Pons (tissue), 1 donor: Measurements from ENCODE around the gene KLHL40.
A peak's percentile ranks its signal among the peaks of the same experiment; 100 is the strongest.
"Not testable (repeated sequence)": the region's sequence is repeated elsewhere in the genome, so short reads cannot be mapped to it uniquely, and the experiment has no call there.

Experiments used
- DNase-seq: peaks from one replicate; pipeline ENCODE4 v3.0.0-alpha.2; 2016; ENCODE audit warnings: low spot score

KLHL40 gene

DNA sequence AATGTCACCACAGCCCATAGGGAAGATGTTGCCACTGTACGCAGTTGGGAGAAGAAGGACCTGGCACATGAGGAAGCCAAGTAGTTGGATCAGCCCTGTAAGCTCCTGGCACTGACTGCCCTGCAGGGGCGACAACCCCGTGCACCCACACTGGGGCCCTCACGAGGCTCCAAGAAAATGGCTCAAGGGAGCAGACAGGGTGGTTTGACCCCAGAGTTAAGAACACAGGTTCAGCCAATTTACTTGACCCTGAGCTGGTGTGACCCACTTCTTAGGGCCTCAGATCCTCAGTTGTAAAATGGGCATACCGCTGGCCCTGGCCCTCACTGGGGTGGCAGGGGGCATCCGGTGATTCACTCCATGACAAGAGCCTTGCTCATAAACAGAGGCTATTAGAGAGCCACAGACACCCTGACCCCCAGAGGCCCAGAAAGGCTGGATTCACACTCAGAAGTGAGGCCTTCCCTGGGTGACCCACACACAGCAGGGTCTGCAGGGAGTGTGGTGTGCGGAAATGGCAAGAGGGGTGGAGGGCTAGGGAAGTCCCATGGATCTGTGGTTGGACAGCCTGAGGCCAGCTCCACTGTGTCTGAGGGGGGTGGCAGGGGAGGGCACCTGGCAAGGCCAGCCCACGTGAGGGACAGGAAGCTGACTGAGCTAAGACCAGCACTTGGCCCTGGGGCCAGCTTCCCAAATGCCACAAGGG, 19.0 kb downstream of the KLHL40 start:
- no peak for DNase-seq

DNA sequence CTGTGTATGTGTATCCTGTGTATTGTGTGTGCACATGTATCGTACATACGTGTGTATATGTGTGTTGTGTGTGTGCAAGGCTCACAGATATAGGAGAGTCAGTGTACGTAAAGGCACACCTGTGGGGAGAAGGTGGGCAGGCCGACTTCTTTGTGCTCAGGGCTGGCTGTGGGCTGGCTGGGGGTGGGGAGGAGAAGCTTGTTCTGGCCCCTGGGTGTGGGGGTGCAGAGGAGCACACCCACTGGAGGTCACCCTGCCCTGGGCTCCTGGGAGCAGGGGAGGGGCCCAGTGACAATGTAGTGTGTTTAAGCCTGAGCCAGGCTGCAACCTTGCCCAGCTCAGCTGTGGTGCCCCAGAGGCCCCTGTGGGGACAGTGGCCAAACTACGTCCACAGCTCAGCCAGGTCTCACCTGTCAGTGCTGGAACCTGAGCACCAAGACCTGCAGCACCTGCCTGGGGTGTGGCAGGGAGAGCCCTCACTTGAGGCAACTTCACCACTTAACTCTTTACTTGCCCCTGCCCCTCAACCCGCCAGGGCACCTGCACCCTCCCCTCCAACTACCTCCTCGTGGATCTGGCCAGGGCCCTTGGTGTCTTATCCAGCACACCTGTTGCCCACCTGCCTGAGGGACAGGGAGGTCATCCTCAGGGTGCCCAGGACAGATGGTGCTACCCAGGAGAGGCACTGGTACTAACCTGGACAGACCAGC, 19.9 kb downstream of the KLHL40 start:
- DNase-seq = no peak

DNA sequence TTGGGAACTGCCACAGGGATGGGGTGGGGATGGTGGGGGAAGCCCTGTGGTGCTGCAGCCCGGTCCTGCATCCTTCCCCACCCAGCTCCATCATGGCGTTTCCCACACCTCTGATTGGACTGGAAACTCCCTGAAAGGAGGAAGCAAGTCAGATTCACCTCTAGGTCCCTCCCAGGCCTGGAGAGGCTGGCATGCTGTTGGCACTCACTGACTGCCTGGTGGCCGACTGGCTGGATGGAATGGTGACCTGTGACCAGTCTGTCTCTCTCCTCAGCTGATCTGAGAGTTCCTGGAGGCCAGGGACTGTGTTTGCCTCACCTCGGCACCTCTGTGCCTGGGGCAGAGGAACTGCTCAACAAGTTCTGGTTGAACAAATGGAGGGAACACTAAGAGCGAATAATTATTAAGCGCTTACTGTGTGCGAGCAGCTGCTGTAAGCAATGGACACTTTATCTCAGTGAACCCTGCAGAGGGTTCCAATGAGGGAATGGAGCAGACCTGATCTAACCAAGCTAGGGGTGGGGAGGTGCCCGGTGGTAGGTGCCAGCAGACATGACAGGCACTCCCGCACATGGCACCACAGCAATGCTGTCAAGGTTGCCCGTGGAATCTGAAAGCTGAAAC, 20.7 kb downstream of the KLHL40 start:
- no peak for DNase-seq

DNA sequence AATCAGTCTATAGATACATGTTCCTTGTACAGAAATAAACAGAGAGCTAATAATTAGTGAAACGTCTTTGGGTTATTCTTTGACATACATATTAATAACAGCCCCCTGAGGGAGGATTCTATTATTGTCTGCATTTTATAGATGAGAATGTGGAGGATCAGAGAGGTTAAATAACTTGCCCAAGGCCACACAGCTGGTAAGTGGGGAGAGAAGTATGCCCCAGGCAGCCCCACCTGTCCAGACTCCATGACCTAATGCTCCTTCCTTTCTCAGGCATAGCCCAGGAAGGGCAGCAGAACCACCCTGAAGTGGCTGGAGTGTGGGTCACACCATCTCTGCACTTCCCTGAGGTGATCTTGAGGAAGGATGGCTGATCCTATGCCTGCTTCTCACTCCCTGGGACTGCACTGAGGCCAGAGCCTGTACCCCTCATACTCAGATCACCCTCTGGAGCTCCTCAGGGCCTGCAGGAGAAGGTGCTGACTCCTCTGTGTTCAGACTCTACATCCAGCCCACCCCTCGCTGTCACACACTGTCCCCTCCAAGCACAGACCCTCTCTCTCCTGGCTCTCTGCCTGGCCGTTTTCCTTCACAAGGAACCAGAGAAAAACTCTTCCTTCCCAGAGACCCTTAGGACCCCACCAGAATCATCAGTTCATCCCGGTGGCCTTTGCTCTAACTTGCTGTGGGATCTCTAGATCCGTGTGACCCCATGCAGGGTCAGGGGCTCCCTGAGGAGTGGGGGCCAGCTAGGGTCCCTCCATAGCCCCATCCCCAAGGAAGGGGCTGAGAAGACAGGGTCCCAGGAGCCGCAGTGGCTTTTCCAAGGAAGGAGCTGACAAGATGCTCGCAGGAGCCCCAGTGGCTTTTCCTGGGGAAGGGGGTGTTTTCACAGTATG, 21.6 kb downstream of the KLHL40 start:
- no peak for DNase-seq

DNA sequence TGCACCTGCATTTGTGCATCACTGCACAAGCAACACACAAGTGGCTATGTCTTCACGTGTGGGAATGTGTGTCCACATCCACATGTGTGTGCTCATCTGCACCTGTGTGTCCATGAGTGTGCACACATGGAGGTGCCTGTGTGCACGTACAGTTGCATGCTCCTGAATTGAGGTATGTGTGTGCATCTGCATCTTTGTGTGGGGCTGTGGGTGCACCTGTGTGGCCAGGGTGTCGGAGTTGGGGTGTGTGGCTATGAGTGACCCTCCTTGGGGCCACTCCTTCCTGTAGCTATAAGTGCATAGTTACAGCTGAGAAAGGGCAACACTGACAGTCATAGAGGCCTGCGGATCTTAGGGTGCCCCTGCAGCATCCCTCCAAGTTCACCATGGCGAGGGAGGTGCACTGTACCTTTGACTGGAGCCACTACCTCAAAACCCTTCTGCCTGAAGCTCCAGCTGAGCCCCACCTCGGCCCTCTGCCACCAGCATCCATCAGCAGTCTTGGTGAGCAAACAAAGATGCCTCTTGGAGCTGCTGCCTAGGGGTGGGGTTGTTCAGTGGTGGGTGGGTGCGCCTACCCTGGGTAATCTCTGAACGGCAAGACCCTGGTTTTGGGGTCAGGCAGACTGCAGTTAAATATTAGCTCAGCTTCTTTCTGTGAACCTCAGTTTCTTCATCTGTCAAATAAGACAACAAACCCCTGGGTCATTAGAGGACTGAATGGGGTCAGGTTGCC, 22.5 kb downstream of the KLHL40 start:
- no peak for DNase-seq

DNA sequence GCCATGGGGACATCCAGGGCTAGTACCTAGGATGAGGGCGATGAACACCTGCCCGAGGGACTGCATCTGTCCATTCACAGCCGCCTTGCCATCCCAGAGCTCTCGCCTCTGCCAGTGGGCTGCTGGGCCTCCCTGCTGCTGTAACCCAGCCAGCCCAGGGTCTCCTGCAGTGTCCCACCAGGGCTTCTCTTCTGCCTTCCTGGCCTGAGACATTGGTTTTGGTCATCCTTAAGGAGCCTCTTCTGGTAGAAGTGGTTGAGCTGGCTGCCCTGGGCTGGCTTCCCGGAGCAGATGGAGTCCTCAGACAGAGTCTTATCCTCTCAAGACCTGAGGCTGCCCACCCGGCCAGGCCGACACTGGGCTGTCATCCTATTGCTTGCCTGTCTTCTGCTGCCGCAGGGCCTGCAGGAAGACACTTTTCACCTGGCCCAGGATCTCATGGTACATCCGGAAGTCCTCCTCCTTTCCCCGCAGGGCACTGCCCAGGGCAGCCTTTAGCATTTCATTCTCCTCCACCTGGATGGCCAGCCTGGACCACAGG, 23.3 kb downstream of the KLHL40 start:
- DNase-seq = no peak

DNA sequence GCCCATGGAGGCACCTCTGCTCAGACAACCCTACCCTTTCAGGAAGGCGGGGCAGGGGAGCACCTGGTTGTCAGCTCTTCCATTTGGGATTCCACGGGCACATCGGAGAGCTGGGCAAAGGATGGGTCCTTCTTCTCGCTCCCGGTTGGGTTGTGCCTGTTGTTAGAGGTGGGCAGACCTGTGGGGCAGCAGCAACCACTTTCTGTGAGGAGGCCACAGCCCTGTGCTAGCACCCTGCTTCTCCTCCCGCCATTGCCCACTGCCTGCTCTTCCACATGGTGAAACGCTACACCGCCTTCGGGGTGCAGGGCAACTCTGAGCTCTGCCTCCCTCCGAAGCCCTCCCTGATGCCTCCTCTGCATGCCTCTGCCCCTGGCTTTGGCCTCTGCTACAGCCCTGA, 24.3 kb downstream of the KLHL40 start:
- DNase-seq = no peak

DNA sequence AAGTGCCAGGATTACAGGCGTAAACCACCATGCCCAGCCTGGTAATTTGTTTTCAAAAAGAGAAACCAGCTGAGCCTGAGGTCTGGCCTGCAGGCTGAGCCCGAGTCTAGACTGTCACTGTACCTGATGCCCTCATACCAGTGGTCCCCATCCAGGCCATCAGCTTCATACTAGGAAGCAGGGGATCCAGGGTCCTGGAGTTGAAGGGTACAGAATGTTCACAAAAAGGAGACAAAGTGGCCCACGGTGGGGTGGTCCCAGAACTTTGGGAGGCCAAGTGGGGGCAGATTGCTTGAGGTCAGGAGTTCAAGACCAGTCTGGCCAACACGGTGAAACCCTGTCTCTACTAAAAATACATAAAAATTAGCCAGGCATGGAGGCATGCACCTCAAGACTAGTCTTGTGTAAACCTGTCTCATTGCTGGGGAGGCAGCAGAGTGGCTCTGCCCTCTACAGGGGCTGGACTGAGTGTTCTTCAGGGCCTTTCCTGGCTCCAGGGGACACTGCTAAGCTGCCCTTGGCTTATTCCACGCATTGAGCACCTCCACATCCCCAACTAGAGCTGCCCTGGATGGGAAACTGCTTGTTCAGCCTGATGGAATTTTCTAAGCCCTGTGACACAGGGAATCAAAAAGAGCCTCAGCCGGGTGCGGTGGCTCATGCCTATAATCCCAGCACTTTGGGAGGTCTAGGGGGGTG, 25.1 kb downstream of the KLHL40 start:
- no peak for DNase-seq

DNA sequence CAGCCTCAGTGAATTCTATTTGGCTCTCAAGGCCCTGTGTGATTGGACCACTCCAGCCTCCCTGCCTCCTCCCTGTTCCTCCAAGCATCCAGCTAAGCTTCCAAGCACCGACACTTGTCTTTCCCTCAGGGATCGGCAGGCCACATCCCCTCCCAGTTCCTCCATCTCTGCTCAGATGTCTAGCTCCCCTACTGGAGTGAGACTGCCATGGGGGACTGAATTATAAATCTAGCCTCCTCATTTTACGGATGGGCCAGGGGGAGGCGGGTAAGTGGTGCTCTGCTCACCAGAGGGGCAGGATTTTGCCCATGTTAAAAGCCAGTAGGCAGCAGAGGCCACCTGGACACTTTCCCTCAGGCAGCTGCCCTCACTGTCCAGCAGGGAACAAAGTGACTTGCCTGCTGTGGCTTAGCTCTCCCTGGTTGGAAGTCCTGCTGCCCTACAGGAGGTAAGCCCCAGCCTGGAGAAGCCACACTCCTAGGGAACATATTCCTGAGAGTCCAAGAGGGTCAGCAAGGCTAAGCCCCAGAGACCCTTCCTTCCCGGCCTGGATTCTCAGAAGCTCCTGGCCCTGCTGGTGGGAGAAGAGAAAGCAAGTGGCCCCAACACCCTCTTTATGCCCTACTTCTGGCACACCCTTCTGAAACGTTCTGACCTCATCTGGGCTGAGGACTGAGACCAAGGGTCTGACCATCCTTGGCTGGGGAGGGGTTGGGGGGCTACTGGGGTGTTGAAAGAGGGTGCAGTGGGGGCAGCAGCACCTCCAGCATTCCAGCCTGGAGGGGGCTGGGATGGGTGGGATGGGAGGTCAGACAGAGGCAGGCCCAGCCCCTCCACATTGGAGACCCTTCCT, 26.4 kb downstream of the KLHL40 start:
- no peak for DNase-seq

DNA sequence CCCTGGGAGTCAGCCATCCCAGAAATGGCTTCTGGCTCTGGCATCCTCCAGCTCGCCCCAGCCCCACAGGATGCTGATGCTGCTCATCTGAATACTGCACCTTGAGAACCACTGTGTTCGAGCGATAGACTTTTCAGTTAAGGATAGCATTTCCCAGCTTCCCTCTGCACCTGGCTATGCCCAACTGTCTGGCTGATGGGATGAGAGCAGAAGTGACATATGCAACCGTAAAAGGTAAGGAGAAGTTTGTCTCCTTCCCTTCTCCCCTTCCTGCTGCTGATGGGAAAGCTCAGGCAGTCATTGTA, 27.0 kb downstream of the KLHL40 start:
- no peak for DNase-seq

DNA sequence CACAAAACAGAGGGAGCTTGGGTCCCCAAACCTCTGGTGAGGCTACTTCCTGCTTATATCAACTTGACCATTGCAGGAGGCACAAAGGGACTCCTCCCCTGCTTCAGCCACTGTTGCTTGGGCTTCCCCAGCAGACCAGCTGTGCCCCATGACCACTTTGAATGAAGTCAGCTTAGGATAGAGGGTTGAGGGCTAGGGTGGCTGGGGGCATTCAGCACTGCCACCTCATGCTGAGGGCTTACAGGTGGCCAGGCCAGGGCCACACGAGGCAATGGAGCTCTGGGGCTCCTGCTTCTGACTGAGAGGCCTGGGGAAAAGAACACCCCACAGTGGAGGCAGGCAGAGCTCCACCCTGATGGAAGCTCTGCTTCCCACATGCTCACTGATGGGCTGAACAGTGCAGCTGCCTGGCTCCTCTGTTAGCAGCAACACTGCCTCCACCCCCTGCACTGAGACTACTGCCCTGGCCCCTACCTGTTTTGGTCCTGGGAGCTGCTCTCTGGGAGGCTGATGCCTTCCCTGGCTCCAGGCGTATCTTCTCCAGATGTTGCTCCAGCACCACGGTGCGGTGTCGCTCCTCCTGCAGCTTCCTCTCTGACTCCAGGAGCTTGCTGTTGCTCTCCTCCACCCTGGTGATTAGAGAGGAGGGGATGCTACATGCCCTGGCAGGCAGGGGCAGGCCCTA, 27.5 kb downstream of the KLHL40 start:
- DNase-seq = no peak

DNA sequence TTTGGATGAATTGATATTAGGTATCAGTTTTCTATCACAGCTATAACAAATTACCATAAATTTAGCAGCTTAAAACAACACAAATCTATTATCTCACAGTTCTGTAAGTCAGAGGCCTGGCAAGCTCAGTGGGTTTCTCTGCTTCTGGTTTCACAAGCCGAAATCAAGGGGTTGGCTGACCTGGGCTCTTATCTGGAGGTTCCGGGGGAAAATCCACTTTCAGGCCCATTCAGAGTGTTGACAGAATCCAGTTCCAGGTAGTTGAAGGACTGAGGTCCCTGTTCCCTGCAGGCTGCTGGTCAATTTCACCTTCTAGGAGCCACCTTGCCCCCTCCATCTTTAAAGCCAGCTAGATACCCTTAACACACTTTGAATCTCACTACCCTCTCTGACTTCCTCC, 28.4 kb downstream of the KLHL40 start:
- DNase-seq = no peak

DNA sequence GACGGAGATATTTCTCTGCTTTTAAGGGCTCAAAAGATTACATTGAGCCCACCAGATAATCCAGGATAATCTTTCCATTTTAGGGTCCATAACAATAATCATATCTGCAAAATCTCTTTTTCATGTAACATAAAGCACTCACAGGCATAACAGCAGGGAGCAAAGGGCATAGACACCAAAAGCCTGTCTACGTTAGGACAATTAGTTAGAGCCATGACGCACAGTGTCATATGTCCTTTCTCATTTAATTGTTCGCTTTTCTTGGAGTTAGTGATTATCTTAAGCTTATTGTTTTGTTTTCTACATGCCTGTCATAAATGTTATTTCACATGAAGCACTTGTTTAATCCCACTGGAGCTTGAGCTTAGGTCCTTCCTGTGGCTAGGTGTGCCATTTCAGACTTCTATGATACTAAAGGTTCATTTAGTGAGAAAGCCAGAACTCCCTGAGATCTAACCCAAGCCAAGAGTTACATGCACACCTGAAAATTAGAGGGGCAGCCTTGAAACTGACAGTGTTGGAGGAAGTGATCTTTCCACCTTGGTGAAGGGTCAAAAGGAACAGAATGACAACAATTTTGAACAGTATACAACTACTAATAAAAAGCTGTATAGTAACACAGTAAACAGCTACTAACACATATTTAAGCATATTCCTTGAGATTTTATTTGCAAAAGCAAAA, 29.0 kb downstream of the KLHL40 start:
- DNase-seq = no peak

DNA sequence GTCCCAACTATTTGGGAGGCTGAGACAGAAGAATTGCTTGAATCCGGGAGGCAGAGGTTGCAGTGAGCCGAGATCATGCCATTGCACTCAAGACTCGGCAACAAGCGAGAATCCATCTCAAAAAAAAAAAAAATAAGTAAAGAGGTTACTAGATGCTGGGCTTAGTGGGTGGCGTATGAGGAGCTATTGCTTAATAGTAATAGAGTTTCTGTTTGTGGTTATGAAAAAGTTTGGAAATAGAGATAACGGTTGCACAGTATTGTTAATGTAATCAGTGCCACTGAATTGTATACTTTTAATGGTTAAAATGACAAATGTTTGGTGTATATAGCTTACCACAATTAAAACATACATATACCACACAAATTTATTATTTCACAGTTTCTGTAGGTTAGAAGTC, 32.0 kb downstream of the KLHL40 start:
- no peak for DNase-seq

DNA sequence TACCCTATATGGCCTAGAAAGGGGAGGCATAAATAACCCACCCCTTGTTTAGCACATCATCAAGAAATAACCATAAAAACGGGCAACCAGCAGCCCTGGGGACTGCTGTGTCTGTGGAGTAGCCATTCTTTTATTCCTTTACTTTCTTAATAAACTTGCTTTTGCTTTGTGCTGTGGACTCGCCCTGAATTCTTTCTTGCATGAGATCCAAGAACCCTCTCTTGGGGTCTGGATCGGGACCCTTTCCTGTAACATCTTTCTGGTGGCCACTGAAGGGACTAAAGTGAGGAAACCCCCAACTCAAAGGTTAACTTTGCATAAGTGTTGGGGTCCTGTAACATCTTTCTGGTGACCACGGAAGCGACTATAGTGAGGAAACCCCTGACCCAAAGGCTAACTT, 33.0 kb downstream of the KLHL40 start:
- no peak for DNase-seq

DNA sequence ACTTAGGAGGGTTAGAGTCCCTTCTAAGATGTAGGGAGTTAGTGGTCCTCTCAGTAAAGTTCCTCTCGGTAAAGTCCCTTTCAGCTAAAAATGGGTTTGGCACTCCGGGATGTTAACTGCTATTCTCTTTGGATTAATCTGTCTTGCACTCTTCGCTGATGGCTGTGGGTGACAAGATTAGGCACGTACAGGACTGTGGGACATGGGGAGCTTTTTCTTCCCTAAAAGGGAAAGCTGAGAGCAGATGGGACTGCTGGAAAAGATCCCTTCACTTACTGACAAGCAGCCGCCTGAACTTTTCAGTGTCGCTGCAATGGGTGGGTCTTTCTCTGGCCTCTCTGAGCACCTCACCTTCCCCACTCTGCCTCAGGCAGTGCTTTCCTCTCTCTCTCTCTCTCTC, 33.7 kb downstream of the KLHL40 start:
- no peak for DNase-seq

DNA sequence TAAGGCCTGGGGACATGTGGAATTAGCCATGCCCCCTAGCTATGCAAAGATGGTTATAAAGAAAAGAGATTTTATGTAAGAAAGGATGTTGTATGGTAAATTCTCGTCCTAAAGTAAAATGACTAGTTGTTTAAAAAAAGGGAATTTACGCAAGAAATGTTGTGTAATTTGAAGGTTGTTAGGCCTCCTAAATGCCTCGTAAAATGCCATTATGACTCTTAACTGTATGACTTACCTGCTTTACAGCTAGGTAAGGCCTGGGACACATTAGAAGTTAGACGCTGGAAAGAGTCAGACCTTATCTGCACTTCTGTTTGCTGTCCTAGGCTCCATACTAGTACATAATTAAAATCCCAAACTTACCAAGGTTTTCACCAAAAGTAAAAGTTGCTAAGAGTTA, 34.8 kb downstream of the KLHL40 start:
- no peak for DNase-seq

DNA sequence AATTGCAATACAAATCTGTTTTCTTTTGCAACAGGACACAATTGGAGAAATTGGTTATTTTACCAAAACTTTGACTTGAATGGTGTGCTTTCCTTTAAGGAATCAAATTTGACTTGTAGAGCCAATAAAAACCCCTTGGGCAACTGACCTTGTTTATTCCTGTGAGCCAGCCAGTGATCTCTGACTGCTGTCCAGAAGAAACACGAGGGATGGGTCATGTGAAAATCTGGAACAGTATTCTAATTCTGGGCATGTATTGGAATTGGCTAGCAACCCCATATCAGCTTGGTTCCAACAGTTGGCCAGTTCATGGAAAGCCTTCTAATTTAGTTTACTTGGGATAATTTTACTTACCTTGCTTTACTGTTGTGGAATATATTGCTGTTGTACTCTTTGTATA, 36.4 kb downstream of the KLHL40 start:
- DNase-seq = peak; percentile 93

DNA sequence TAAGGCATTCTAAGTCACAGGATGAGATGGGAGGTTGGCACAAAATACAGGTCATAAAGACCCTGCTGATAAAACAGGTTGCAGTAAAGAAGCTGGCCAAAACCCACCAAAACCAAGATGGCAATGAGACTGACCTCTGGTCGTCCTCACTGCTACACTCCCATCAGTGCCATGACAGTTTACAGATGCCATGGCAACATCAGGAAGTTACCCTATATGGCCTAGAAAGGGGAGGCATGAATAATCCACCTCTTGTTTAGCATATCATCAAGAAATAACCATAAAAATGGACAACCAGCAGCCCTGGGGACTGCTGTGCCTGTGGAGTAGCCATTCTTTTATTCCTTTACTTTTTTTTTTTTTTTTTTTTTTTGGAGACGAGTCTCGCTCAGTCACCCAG, 37.1 kb downstream of the KLHL40 start:
- not testable (repeated sequence) for DNase-seq
